Measurements from ENCODE around the gene CLEC2A.

Gene CLEC2A

GRCh38 chr12:9931245-9931644 lies 925 bp downstream of the CLEC2A start:
- no peak for DNase-seq

GRCh38 chr12:9928607-9929006 lies 3.6 kb downstream of the CLEC2A start:
- DNase-seq, result no peak

- no peak for DNase-seq
These were observed 5.3 kb downstream of the CLEC2A start for GRCh38 chr12:9926876-9927275.

GRCh38 chr12:9925705-9926393 lies 6.3 kb downstream of the CLEC2A start:
- DNase-seq, result peak; percentile 32

GRCh38 chr12:9922429-9922828 lies 9.7 kb downstream of the CLEC2A start:
- no peak for DNase-seq

- DNase-seq, result no peak
These were observed 11.7 kb downstream of the CLEC2A start for GRCh38 chr12:9920451-9920850.

GRCh38 chr12:9919443-9919842 lies 12.7 kb downstream of the CLEC2A start:
- no peak for DNase-seq

- no peak for DNase-seq
These were observed 20.5 kb downstream of the CLEC2A start for GRCh38 chr12:9911708-9912107.

GRCh38 chr12:9910716-9911421 lies 21.3 kb downstream of the CLEC2A start:
- DNase-seq, result no peak

- no peak for DNase-seq
These were observed 22.4 kb downstream of the CLEC2A start for GRCh38 chr12:9909724-9910123.

GRCh38 chr12:9908350-9908749 lies 23.8 kb downstream of the CLEC2A start:
- DNase-seq, result no peak

GRCh38 chr12:9907769-9908168 lies 24.4 kb downstream of the CLEC2A start:
- DNase-seq, result no peak

GRCh38 chr12:9906873-9907272 lies 25.3 kb downstream of the CLEC2A start:
- DNase-seq, result peak; percentile 25

GRCh38 chr12:9902539-9903228 lies 29.5 kb downstream of the CLEC2A start:
- no peak for DNase-seq

- no peak for DNase-seq
These were observed 31.2 kb downstream of the CLEC2A start for GRCh38 chr12:9900930-9901329.

- no peak for DNase-seq
These were observed 33.0 kb downstream of the CLEC2A start for GRCh38 chr12:9899209-9899608.

GRCh38 chr12:9897535-9897934 lies 34.6 kb downstream of the CLEC2A start:
- DNase-seq, result no peak

- DNase-seq, result no peak
These were observed 36.8 kb downstream of the CLEC2A start for GRCh38 chr12:9895215-9895971.

GRCh38 chr12:9888665-9889273 lies 43.4 kb downstream of the CLEC2A start:
- DNase-seq, result no peak

- DNase-seq, result no peak
These were observed 49.0 kb downstream of the CLEC2A start for GRCh38 chr12:9883175-9883574.

- DNase-seq, result no peak
These were observed 50.2 kb downstream of the CLEC2A start for GRCh38 chr12:9881988-9882387.

GRCh38 chr12:9881246-9881645 lies 50.9 kb downstream of the CLEC2A start, which contains the start of gene KLRF2:
KLRF2 (plus strand) TSS chr12:9881489; CDS start chr12:9881596, 107 bp downstream.
- DNase-seq, result no peak
